Esophagus muscularis mucosa (tissue), 3 donors: ENCODE data around the gene AGPAT4.

ENCODE experiments used
- CTCF ChIP-seq, 3 experiments: fragments of 200-600 bp in 2 of 3; fragments of 450-650 bp in 1 of 3; sonication (generic) in 2 of 3; IDR thresholded peaks; one replicate each; pipeline ENCODE4 v1.5.1; 2017 to 2019; ENCODE audit warnings: antibody characterized with exemption in 3 of 3, mild to moderate bottlenecking in 2 of 3, moderate library complexity in 1 of 3
- POLR2A ChIP-seq: fragments of 450-650 bp; IDR thresholded peaks from one replicate; pipeline ENCODE4 v1.6.1; 2017; ENCODE audit warnings: antibody characterized with exemption, moderate library complexity, mild to moderate bottlenecking, low read depth

GRCh38 chr6:161109366-161109765, 164.5 kb downstream of the AGPAT4 start:
- TF ChIP-seq POLR2A (no peak), CTCF (IDR thresholded peaks at IDR 0.05) (no peak)
